GM21529 (cell line): ENCODE data around the gene ROBO2.

Experiments
- ATAC-seq: cut with Tn5 transposase; IDR thresholded peaks from one replicate; pipeline ENCODE4 v1.9.1; 2021; ENCODE audit not compliant: unreplicated experiment

ROBO2 gene

GRCh38 chr3:77188210-77188609, 148.3 kb downstream of the ROBO2 start:
- ATAC-seq: no peak

- no peak for ATAC-seq
These were observed 149.4 kb downstream of the ROBO2 start for GRCh38 chr3:77189258-77189657.

- no peak for ATAC-seq
These were observed 149.8 kb downstream of the ROBO2 start for GRCh38 chr3:77189684-77190083.

- no peak for ATAC-seq
These were observed 150.5 kb downstream of the ROBO2 start for GRCh38 chr3:77190374-77190773.

- no peak for ATAC-seq
These were observed 151.1 kb downstream of the ROBO2 start for GRCh38 chr3:77191014-77191413.

GRCh38 chr3:77191640-77192039, 151.7 kb downstream of the ROBO2 start:
- no peak for ATAC-seq

- no peak for ATAC-seq
These were observed 156.1 kb downstream of the ROBO2 start for GRCh38 chr3:77195766-77196545.

- ATAC-seq: no peak
These were observed 157.5 kb downstream of the ROBO2 start for GRCh38 chr3:77197408-77197807.

GRCh38 chr3:77203851-77204250, 164.0 kb downstream of the ROBO2 start:
- no peak for ATAC-seq

DNA sequence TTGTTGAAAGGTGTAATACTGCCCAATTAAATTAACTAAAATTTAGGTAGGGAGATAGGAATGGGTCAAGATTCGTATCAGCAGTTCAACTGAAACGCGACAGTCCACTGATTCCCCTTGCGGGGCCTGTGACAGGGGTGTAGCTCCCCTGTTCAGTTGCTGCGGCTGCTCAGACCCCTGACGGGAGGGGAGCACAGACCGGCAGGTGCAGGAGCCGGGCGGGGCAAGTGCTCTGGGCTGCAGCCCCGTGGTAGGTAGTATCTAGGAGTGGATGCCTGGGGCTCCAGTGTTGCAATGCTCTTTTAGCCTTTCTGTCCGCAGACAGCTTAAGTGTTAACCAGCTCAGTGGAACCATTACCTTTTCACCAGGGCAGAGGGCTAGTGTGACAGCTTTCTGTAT, 164.9 kb downstream of the ROBO2 start:
- no peak for ATAC-seq

- no peak for ATAC-seq
These were observed 167.9 kb downstream of the ROBO2 start for GRCh38 chr3:77207753-77208152.

DNA sequence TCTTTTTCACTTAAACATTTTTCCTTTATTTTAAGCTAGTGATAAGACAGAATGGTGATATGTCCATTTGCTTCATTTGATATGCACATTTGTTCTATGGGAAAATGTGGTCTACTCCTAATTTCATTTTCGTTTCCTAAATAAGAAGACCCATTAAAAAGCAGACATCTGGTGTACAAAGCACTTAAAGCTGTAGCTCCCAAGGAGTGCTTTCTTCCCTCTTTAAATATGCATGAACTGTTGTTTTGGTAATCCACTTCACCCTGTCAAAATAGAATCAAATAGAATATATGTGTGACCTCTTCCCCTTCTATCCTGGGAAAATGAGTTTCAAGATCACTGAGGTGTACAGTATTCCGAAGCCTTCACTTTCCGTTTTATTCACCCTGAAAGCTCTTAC, 182.8 kb downstream of the ROBO2 start:
- ATAC-seq: no peak

DNA sequence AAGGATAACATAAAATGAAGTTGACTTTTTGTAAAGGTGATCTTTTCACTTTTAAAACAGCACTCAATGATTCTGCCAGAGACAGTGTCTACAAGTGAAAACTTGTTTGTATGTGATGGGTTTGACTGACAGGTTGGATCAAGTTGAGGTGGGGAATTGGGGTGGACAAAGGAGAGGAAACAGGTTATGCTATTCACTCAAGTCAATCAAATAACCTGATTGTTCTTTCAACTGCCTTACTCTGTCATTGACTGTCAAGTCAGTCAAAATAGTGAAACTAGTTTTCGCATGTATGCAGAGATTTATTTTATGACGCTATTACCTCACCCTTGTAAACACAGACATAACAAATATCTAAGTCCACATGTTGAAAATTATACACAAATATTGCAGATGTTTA, 187.7 kb downstream of the ROBO2 start:
- no peak for ATAC-seq

- ATAC-seq: no peak
These were observed 192.7 kb downstream of the ROBO2 start for GRCh38 chr3:77232557-77232956.

DNA sequence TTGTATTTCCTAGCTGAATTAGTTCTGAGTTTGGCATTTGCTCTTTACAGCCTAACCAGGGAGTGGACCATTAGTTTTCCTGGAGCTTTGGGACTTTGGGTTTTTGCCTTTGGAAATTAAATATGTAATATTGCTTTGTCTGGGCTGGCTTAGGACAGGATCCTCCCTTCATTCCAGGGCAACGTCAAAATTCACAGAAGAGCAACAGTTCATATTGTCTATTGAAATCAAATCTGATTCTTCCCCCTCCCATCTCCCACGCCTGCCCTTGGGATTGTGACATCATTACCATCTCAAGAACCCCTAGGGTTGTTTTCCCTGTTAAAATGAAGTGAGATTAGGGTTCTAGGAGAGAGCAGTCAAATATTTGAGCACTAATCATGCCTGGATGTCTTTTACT, 194.1 kb downstream of the ROBO2 start:
- no peak for ATAC-seq

DNA sequence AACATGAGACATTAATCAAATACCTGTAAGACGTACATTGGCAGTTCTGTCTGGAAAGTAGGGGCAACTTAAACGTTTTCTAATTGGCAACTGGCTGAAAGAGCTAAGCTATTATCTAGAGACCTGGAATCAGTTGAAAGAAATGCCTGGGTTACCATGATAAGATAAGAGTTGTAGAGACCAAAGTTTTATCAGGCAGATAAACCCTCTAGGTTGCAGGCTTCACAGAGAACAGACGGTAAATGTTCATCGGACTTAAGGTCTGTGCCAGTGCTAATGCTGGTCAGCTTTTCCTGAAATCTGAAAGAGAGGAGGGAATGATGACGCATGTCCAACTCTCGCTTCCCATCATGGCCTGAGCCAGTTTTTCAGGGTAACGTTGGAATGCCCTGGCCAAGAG, 196.2 kb downstream of the ROBO2 start:
- no peak for ATAC-seq

DNA sequence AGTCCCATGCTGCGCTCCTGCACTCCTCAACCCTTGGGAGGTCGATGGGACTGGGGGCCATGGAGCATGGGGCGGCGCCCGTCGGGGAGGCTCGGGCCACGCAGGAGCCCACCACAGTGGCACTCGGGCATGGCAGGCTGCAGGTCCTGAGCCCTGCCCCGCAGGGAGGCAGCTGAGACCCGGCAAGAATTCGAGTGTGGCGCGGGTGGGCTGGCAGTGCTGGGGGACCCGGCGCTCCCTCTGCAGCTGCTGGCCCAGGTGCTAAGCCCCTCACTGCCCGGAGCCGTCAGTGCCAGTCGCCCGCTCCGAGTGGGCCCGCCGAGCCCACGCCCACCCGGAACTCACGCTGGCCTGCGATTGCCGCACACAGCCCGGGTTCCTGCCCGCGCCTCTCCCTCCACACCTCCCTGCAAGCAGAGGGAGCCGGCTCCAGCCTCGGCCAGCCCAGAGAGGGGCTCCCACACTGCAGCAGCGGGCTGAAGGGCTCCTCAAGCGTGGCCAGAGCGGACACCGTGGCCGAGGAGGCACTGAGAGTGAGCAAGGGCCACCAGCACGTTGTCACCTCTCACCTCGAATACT, 200.3 kb downstream of the ROBO2 start:
- ATAC-seq: no peak

GRCh38 chr3:77242371-77242770, 202.5 kb downstream of the ROBO2 start:
- ATAC-seq: no peak

- no peak for ATAC-seq
These were observed 205.1 kb downstream of the ROBO2 start for GRCh38 chr3:77244981-77245380.

DNA sequence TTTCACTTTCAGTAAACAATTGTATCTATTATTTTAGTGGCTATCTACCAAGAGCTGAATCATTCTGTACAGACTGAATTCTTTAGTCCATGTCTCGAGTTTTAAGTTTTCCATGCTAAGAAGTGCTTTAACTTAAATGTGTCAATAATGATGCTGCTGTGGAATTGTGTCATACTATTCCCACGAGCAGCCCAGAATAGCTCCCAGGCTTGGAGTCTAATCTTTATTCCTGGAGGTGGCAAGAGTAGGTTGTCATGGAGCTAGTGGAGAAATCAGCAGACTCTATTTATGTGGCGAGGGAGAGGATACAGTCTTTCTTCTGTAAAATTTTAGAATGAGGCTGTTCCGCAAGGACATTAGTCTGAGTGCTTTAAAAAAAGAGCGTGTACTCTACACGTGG, 207.2 kb downstream of the ROBO2 start:
- no peak for ATAC-seq

DNA sequence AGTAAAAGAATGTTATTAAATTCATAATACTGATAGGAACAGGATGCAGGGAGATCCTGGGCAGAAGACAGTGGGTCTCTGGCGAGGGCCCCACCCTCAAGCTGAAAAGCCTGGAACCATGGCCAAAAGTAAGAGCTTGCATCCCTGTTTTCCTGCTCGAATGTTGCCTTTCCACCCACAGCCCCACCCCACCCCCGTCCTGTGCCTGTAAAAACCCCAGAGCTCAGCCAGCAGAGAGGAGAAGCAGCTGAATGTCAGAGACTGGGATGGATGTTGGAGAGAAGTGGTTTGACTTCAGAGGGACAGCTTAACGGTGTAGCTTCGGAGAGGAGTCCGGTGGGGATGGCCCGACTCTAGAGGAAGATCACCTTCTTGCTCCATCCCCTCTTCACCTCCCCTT, 207.9 kb downstream of the ROBO2 start:
- ATAC-seq: no peak

- no peak for ATAC-seq
These were observed 208.5 kb downstream of the ROBO2 start for GRCh38 chr3:77248420-77248819.

DNA sequence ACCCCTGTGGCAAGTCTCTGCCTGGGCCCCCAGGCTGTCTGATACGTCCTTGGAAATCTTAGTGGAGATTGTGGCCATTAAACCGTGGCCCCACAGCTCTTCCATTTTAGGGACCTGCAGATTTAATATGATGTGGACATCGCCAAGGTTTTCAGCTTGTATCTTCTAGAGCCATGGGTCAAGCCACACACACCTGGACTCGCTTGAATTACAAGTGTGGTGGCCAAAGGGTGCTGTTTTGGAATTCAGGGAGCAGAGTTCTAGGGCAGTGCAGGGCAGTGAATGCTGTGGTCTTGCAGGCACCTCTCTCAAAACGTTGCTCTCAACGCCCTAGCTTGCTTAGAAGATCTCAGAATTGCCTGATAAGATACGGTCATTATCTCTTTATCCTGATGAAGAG, 211.2 kb downstream of the ROBO2 start:
- no peak for ATAC-seq
